AG09319 (cell line): ENCODE measurements around the gene KCNK7.

ENCODE experiments used
- DNase-seq: peaks from one replicate; pipeline ENCODE4 v3.0.0-alpha.2; 2010; ENCODE audit warnings: low read depth; ENCODE audit errors: extremely low read depth
- TF ChIP-seq, protein P1 (sequence below): IDR thresholded peaks from 2 replicates; pipeline ENCODE4 v1.5.1; 2011; ENCODE audit warnings: low read depth, mild to moderate bottlenecking, inconsistent platforms, low read length, moderate library complexity

The KCNK7 gene

DNA sequence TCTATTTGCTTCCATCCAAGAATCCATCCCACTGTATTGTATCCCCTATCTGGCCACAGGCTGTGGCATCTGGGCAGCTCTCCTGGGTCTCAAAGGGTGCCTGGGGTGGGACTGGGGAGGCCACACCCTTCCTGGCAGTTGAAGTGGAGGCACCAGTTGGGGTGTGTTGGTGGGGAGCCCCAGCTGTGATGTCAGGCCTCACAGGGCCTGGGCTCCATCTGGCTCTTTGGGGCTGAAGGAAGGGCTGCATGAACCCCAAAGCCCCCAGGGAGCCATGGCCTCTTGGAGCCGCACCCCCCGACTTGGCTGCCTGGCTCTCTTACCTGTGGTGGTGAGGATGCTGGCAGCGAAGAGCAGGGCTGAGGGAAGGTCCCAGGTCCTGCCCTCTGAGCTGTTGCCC, 469 bp downstream of the KCNK7 start:
- DNase-seq, result no peak
- TF ChIP-seq, protein P1, sequence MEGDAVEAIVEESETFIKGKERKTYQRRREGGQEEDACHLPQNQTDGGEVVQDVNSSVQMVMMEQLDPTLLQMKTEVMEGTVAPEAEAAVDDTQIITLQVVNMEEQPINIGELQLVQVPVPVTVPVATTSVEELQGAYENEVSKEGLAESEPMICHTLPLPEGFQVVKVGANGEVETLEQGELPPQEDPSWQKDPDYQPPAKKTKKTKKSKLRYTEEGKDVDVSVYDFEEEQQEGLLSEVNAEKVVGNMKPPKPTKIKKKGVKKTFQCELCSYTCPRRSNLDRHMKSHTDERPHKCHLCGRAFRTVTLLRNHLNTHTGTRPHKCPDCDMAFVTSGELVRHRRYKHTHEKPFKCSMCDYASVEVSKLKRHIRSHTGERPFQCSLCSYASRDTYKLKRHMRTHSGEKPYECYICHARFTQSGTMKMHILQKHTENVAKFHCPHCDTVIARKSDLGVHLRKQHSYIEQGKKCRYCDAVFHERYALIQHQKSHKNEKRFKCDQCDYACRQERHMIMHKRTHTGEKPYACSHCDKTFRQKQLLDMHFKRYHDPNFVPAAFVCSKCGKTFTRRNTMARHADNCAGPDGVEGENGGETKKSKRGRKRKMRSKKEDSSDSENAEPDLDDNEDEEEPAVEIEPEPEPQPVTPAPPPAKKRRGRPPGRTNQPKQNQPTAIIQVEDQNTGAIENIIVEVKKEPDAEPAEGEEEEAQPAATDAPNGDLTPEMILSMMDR, result no peak

GRCh38 chr11:65593518-65594414, 1.8 kb downstream of the KCNK7 start:
- no peak for DNase-seq
- TF ChIP-seq, protein P1, result peak; percentile 68

DNA sequence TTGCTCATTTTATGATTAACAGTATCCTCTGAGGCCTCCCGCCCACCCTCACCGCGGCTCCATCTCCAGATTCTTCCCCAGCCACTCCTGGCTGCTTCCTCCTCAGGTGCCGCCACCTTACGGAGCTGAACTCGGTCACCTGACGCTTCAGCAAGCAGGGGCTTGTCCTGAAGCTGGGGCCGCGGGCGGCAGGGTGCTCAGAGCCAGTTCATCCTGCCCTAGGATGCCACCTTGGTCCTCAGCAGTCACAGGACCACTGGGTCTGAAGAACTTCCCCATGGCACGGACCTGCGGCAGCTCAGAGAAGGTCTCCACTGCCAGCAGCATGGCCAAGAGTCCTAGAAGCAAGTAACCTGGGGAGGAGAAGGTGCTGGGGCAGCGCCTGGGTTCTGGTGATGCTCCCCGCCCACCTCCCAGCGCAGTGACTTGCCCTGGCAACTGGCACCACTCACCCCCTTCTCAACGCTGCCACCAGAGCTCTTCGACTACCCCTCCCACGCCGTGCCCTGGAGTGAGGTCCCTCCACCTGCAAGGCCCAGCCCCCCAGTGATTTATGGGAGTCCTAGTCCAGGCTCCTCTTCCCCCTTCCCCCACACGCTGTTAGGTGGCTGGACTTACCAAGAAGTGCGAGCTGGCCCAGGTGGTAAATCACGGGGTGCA, 2.6 kb downstream of the KCNK7 start:
- TF ChIP-seq, protein P1, result no peak
- DNase-seq, result no peak

- DNase-seq, result no peak
- TF ChIP-seq, protein P1, result no peak
Observed at GRCh38 chr11:65591939-65592857, 3.4 kb downstream of the KCNK7 start.

DNA sequence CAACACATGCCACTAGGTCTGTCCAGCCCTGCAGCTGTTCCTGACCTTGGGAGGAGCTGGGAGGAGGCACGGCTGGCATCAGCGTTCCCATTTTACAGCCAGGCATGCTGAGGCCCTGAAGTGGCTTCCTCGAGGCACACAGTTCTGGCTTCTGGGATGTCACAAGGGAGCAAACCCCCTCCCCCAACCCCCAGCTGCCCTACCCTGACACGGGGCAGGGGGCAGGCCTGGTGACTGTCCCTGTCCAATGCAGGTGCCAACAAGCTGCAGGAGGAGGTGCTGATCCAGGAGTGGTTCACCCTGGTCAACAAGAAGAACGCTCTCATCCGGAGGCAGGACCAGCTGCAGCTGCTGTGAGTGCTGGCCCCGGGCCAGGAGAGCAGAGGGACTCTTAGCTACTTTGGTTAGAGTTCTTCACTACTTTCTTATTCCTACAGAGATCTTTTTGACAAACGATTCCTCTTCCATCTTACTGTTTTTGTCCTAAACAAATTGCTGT, 5.3 kb downstream of the KCNK7 start:
- TF ChIP-seq, protein P1, result no peak
- no peak for DNase-seq

- TF ChIP-seq, protein P1, result no peak
- DNase-seq, result no peak
Observed at GRCh38 chr11:65589444-65590239, 6.0 kb downstream of the KCNK7 start.
